C4-2B (cell line): ENCODE results near the gene RALA.

Experiments used
- ZFX ChIP-seq: fragments of 450-650 bp; IDR thresholded peaks from 2 replicates; pipeline ENCODE4 v1.6.1; 2017
- TF ChIP-seq, protein P1 (sequence below): fragments of 450-650 bp; conservative IDR thresholded peaks from 2 replicates; pipeline ENCODE4 v1.5.1; 2017; ENCODE audit warnings: mild to moderate bottlenecking

DNA sequence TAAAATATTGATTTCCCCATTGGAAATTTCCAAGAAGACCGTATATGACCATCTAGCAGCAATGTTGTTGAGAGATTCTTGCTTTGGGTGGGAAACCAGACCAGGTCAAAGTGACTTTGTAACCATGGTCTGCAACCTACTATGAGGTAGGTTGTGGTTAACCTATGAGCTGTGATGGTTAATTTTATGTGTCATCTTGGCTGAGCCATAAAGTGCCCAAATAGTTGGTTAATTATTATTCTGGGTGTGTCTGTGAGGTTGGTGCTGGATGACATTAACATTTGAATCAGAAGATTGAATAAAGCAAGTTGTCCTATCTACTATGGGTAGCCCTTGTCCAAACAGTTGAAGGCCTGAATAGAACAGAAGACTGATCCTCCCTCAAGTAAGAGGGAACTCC lies 18.3 kb upstream of the RALA start:
- TF ChIP-seq, protein P1, sequence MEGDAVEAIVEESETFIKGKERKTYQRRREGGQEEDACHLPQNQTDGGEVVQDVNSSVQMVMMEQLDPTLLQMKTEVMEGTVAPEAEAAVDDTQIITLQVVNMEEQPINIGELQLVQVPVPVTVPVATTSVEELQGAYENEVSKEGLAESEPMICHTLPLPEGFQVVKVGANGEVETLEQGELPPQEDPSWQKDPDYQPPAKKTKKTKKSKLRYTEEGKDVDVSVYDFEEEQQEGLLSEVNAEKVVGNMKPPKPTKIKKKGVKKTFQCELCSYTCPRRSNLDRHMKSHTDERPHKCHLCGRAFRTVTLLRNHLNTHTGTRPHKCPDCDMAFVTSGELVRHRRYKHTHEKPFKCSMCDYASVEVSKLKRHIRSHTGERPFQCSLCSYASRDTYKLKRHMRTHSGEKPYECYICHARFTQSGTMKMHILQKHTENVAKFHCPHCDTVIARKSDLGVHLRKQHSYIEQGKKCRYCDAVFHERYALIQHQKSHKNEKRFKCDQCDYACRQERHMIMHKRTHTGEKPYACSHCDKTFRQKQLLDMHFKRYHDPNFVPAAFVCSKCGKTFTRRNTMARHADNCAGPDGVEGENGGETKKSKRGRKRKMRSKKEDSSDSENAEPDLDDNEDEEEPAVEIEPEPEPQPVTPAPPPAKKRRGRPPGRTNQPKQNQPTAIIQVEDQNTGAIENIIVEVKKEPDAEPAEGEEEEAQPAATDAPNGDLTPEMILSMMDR = no peak
- no peak for TF ChIP-seq ZFX
